Stimulated activated CD4-positive, alpha-beta T cell treated with anti-CD3 and anti-CD28 coated beads, TNF-alpha, amount 100 ng/mL, for 1 hour (primary cell): Measurements from ENCODE around the gene SLC25A40.
"Not testable (repeated sequence)": the region's sequence is repeated elsewhere in the genome, so short reads cannot be mapped to it uniquely, and the experiment has no call there.

Experiments used
- DNase-seq, 3 donors: peaks; one replicate each; pipeline ENCODE4 v3.0.0-alpha.2; 2020; ENCODE audit warnings: low read depth in 3 of 3, low spot score in 1 of 3

Gene SLC25A40

GRCh38 chr7:87872346-87872745 lies 3.8 kb downstream of the SLC25A40 start:
- no peak for DNase-seq

GRCh38 chr7:87870471-87870870 lies 5.7 kb downstream of the SLC25A40 start:
- DNase-seq = no peak

- DNase-seq = not testable (repeated sequence)
Observed at GRCh38 chr7:87866533-87866932, 9.6 kb downstream of the SLC25A40 start.

- no peak for DNase-seq
Observed at GRCh38 chr7:87866089-87866488, 10.1 kb downstream of the SLC25A40 start.

GRCh38 chr7:87858417-87859100 lies 17.6 kb downstream of the SLC25A40 start:
- DNase-seq = no peak

- DNase-seq = no peak
Observed at GRCh38 chr7:87853237-87853864, 22.8 kb downstream of the SLC25A40 start.

GRCh38 chr7:87852306-87852705 lies 23.9 kb downstream of the SLC25A40 start:
- no peak for DNase-seq

- no peak for DNase-seq
Observed at GRCh38 chr7:87850836-87851593, 25.1 kb downstream of the SLC25A40 start.

GRCh38 chr7:87837597-87837996 lies 38.6 kb downstream of the SLC25A40 start:
- DNase-seq = no peak

GRCh38 chr7:87833130-87833529 lies 43.0 kb downstream of the SLC25A40 start:
- DNase-seq = no peak

- no peak for DNase-seq
Observed at GRCh38 chr7:87831097-87831496, 45.1 kb downstream of the SLC25A40 start.

GRCh38 chr7:87828383-87828782 lies 47.8 kb downstream of the SLC25A40 start:
- DNase-seq = not testable (repeated sequence)

- not testable (repeated sequence) for DNase-seq
Observed at GRCh38 chr7:87825369-87825768, 50.8 kb downstream of the SLC25A40 start.

GRCh38 chr7:87822056-87822455 lies 54.1 kb downstream of the SLC25A40 start:
- not testable (repeated sequence) for DNase-seq

- no peak for DNase-seq
Observed at GRCh38 chr7:87818336-87818735, 57.8 kb downstream of the SLC25A40 start.

- DNase-seq = no peak
Observed at GRCh38 chr7:87816389-87816788, 59.8 kb downstream of the SLC25A40 start.

GRCh38 chr7:87810726-87811125 lies 65.4 kb downstream of the SLC25A40 start:
- no peak for DNase-seq

- no peak for DNase-seq
Observed at GRCh38 chr7:87810130-87810529, 66.0 kb downstream of the SLC25A40 start.

- DNase-seq = no peak
Observed at GRCh38 chr7:87806150-87806549, 70.0 kb downstream of the SLC25A40 start.

GRCh38 chr7:87797798-87798403 lies 78.3 kb downstream of the SLC25A40 start:
- DNase-seq = no peak

GRCh38 chr7:87797395-87797794 lies 78.8 kb downstream of the SLC25A40 start:
- DNase-seq = no peak
